ENCODE results near the gene AQP2. TPM values are rescaled to one million over a fixed set of nuclear protein-coding genes. Genes with fewer than 3 reads are reported as not detected.

AQP2 gene
- polyA plus RNA-seq, 3 donors: 0.06 TPM; not detected in 2

- 88 to 94% (median 93%) methylated on average over 8 of the region's 8 CpGs for WGBS, 3 donors
- H3K27ac ChIP-seq (ENCODE audit: low read depth, low read length): no peak overlapping the region
Measured at GRCh38 chr12:49932533-49933130, 17.9 kb upstream of the AQP2 start.

GRCh38 chr12:49933796-49934195 is 16.7 kb upstream of the AQP2 start:
- 68 to 84% (median 70%) methylated on average over 5 of the region's 5 CpGs for WGBS, 3 donors
- no peak overlapping the region for H3K27ac ChIP-seq (ENCODE audit: low read depth, low read length)

GRCh38 chr12:49934505-49934904 is 16.0 kb upstream of the AQP2 start:
- no peak overlapping the region for H3K27ac ChIP-seq (ENCODE audit: low read depth, low read length)
- WGBS, 3 donors: 78 to 88% (median 81%) methylated on average over 3 of the region's 3 CpGs

- 69 to 94% (median 92%) methylated on average over 3 of the region's 3 CpGs for WGBS, 3 donors
- no peak overlapping the region for H3K27ac ChIP-seq (ENCODE audit: low read depth, low read length)
Measured at GRCh38 chr12:49936925-49937324, 13.6 kb upstream of the AQP2 start.

GRCh38 chr12:49937639-49938300 is 12.8 kb upstream of the AQP2 start:
- no peak overlapping the region for H3K27ac ChIP-seq (ENCODE audit: low read depth, low read length)
- 72 to 84% (median 77%) methylated on average over 8 of the region's 8 CpGs for WGBS, 3 donors

- no peak overlapping the region for H3K27ac ChIP-seq (ENCODE audit: low read depth, low read length)
Measured at GRCh38 chr12:49939307-49939706, 11.2 kb upstream of the AQP2 start.

GRCh38 chr12:49939707-49940106 is 10.8 kb upstream of the AQP2 start:
- H3K27ac ChIP-seq (ENCODE audit: low read depth, low read length): no peak overlapping the region
- 83 to 100% (median 91%) methylated on average over 1 of the region's 1 CpG for WGBS, 3 donors

- no peak overlapping the region for H3K27ac ChIP-seq (ENCODE audit: low read depth, low read length)
- 83 to 89% (median 86%) methylated on average over 13 of the region's 13 CpGs for WGBS, 3 donors
Measured at GRCh38 chr12:49941556-49942511, 8.7 kb upstream of the AQP2 start.

- WGBS, 3 donors: 91 to 94% (median 91%) methylated on average over 3 of the region's 3 CpGs
- H3K27ac ChIP-seq (ENCODE audit: low read depth, low read length): no peak overlapping the region
Measured at GRCh38 chr12:49942512-49942893, 8.0 kb upstream of the AQP2 start.

GRCh38 chr12:49942921-49943624 is 7.5 kb upstream of the AQP2 start:
- 74 to 82% (median 81%) methylated on average over 14 of the region's 14 CpGs for WGBS, 3 donors
- H3K27ac ChIP-seq (ENCODE audit: low read depth, low read length): no peak overlapping the region

- no peak overlapping the region for H3K27ac ChIP-seq (ENCODE audit: low read depth, low read length)
- 81 to 93% (median 86%) methylated on average over 1 of the region's 1 CpG for WGBS, 3 donors
Measured at GRCh38 chr12:49943625-49943960, 6.9 kb upstream of the AQP2 start.

- H3K27ac ChIP-seq (ENCODE audit: low read depth, low read length): no peak overlapping the region
- WGBS, 3 donors: 84 to 86% (median 86%) methylated on average over 5 of the region's 5 CpGs
Measured at GRCh38 chr12:49944046-49944445, 6.5 kb upstream of the AQP2 start.

GRCh38 chr12:49944718-49945117 is 5.8 kb upstream of the AQP2 start:
- no peak overlapping the region for H3K27ac ChIP-seq (ENCODE audit: low read depth, low read length)
- 81 to 88% (median 86%) methylated on average over 3 of the region's 3 CpGs for WGBS, 3 donors

- 9 to 14% (median 12%) methylated on average over 27 to 28 of the region's 28 CpGs for WGBS, 3 donors
- no peak overlapping the region for H3K27ac ChIP-seq (ENCODE audit: low read depth, low read length)
Measured at GRCh38 chr12:49945394-49946080, 5.0 kb upstream of the AQP2 start.

- 87 to 90% (median 90%) methylated on average over 9 of the region's 9 CpGs for WGBS, 3 donors
- no peak overlapping the region for H3K27ac ChIP-seq (ENCODE audit: low read depth, low read length)
Measured at GRCh38 chr12:49946086-49946485, 4.5 kb upstream of the AQP2 start.

- WGBS, 3 donors: 81 to 85% (median 83%) methylated on average over 3 of the region's 3 CpGs
- no peak overlapping the region for H3K27ac ChIP-seq (ENCODE audit: low read depth, low read length)
Measured at GRCh38 chr12:49946497-49946896, 4.0 kb upstream of the AQP2 start.

- WGBS, 3 donors: 71 to 85% (median 83%) methylated on average over 7 of the region's 7 CpGs
- no peak overlapping the region for H3K27ac ChIP-seq (ENCODE audit: low read depth, low read length)
Measured at GRCh38 chr12:49947593-49948226, 2.8 kb upstream of the AQP2 start.
